Skeletal muscle tissue (tissue), 4 donors: ENCODE data around the gene ZC3H12C. TPM values are rescaled to one million over a fixed set of nuclear protein-coding genes. Genes with fewer than 3 reads are reported as not detected.

Source experiments
- H3K27ac ChIP-seq: one replicate; pipeline ENCODE4 v1.7.0; 2013; ENCODE audit warnings: mild to moderate bottlenecking, low read depth, low read length, inconsistent platforms
- H3K27me3 ChIP-seq, 3 donors: one replicate each; pipeline ENCODE4 v1.7.0; 2013; ENCODE audit warnings: low read length in 3 of 3; ENCODE audit not compliant: control insufficient read depth in 3 of 3, insufficient read depth in 3 of 3
- H3K36me3 ChIP-seq, 3 donors: one replicate each; pipeline ENCODE4 v1.7.0; 2013; ENCODE audit warnings: low read length in 3 of 3; ENCODE audit not compliant: control insufficient read depth in 3 of 3, insufficient read depth in 3 of 3
- H3K4me1 ChIP-seq, 3 donors: one replicate each; pipeline ENCODE4 v1.7.0; 2013; ENCODE audit warnings: low read length in 3 of 3, mild to moderate bottlenecking in 3 of 3; ENCODE audit not compliant: control insufficient read depth in 3 of 3, insufficient read depth in 3 of 3
- H3K4me3 ChIP-seq, 3 donors: one replicate each; pipeline ENCODE4 v1.7.0; 2013; ENCODE audit warnings: low read length in 3 of 3
- H3K9ac ChIP-seq, 3 donors: one replicate each; pipeline ENCODE4 v1.7.0; 2013; ENCODE audit warnings: low read length in 3 of 3, mild to moderate bottlenecking in 3 of 3, moderate library complexity in 2 of 3, low read depth in 1 of 3
- H3K9me3 ChIP-seq, 3 donors: one replicate each; pipeline ENCODE4 v1.7.0; 2013; ENCODE audit warnings: low read length in 3 of 3; ENCODE audit not compliant: control insufficient read depth in 3 of 3
- total RNA-seq: library from RNA; depleted of rRNA; stranded (reverse); fragments of >200 nt; gene quantifications from one replicate; pipeline ENCODE4 v1.2.3, GENCODE V29; 2014
- donor health status: Osteomylitis.

Gene ZC3H12C
- 13.6 TPM for total RNA-seq

DNA sequence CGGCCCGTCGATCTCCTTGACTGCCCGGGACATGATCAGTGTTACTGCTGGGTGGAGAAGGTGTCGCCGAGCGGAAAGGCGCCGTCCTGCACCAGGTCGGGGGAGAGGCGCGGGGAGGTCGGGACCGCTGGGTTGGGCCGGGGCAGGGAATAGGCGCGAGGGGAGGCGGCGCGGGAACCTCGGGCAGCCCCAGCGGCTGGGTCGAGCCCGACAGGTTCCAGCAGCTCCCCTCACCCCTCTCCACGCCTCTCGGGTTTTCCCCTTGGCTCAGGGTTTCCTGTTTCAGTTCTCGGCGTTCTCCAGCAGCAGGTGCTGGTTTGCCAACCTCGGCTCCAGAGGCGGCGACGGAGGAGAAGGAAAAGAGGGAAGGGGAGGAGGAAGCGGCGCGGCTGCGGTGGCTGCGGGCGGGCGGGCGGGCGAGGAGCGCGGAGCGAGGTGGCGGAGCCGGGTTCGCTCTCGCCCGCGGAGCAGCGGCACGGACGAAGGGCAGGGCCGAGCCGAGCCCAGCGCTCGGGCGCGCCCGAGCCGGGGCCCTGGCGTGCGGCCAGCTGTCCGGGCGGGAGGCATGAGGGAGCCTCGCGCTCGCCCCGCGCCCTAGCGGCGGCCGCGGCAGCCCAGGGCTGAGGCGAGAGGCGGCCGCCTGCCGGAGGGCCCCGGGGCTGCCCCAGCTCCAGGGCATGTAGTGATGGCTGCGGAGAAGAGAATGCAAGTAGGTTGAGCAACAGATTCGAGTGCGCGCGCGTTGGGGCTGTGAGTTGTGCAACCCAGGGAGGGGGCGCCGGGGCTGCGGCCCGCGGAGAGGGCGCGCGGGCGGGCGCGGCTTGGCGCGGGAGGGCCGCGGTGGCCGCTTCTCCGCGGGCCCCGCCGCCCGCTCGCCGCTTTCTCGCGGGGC lies at the start of gene ZC3H12C:
Gene ZC3H12C (plus strand): TSS at position 878 of the 892 bp plus-strand sequence. CDS start 20 bp downstream, outside the sequence.
- H3K36me3 ChIP-seq, result no peaks in the 10 kb centered on the region
- H3K9me3 ChIP-seq, result no peaks in the 10 kb centered on the region
- no peaks in the 10 kb centered on the region for H3K27me3 ChIP-seq
- H3K27ac ChIP-seq, result peak within 1 kb of the TSS; percentile 86
- H3K9ac ChIP-seq, result peak within 1 kb of the TSS; percentile 84 to 91 (median 87)
- peak within 1 kb of the TSS; percentile 80 to 83 (median 81) for H3K4me3 ChIP-seq
- peaks cover 16 to 17% (median 17%) of the 10 kb centered on the region in 3 donors for H3K4me1 ChIP-seq

DNA sequence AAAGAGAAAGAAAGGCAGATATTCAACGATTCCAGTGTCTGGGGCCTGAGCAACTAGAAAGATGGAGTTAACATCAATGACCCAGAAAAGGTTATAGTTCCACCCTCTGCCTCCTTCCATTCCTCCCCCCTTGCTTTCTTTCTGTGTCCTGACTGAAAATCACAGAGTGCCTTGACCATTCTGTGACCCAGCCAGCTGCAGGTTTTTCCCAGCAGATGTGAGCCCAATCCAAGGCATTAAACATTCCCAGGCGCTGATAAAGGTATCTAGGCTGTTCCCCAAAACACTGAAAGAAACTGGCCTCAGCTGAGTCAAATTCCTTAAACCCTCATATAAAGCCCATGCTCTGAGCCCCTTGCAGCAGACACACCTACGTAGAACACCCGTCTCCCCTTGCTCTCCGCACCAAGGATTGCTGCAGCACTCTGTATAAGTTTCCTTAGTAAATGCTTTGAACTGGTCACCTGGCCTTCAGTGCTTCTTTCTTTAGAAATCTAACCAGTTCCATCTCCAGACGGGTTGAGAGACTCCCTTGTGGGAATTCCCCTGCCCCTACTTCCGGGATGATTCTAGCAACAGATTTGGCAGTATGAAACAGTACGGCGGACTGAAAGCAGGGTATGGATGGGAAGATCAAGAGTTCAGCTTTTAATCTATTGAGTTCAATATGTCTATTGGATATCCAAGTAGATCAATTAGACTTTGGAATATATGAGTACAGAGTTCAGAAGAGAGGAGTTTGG lies 48.8 kb upstream of the ZC3H12C start:
- Histone ChIP-seq H3K9me3 (no peaks in the 10 kb centered on the region), H3K27me3 (no peaks in the 10 kb centered on the region), H3K27ac (no peak overlapping the region), H3K4me1 (no peaks in the 10 kb centered on the region), H3K36me3 (no peaks in the 10 kb centered on the region), H3K9ac (no peak overlapping the region), H3K4me3 (no peak overlapping the region)

DNA sequence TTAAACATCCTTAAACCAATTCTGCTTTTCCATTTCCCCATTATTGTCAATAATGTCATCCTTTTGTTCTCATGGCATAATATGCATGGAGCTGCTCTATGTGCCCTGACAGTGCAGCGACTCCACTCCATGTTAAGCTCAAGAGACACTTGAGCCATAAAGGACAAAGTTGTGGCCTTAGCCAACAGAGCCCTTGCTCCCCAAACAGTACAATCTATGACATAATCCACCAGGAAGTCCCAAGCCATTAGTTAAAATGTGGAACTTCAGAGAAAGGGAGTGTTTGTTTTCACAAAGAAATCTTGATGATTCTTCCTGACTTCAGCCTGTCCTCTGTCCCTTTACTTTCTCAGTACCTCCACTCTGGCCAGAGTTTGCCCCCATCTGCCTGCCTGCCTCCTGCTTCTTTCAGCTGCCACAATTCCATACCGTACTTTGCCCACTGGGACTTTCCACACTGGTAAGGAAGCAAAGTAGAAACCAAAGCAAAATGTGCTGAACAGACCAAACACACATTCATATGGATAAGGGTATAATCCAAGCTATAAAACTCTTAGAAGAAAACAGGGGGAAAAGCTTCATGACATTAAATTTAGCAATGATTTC lies 46.3 kb upstream of the ZC3H12C start:
- no peaks in the 10 kb centered on the region for H3K9me3 ChIP-seq
- no peaks in the 10 kb centered on the region for H3K36me3 ChIP-seq
- H3K9ac ChIP-seq, result no peak overlapping the region
- H3K4me1 ChIP-seq, result no peaks in the 10 kb centered on the region
- H3K27ac ChIP-seq, result no peak overlapping the region
- H3K4me3 ChIP-seq, result no peak overlapping the region
- H3K27me3 ChIP-seq, result no peaks in the 10 kb centered on the region

DNA sequence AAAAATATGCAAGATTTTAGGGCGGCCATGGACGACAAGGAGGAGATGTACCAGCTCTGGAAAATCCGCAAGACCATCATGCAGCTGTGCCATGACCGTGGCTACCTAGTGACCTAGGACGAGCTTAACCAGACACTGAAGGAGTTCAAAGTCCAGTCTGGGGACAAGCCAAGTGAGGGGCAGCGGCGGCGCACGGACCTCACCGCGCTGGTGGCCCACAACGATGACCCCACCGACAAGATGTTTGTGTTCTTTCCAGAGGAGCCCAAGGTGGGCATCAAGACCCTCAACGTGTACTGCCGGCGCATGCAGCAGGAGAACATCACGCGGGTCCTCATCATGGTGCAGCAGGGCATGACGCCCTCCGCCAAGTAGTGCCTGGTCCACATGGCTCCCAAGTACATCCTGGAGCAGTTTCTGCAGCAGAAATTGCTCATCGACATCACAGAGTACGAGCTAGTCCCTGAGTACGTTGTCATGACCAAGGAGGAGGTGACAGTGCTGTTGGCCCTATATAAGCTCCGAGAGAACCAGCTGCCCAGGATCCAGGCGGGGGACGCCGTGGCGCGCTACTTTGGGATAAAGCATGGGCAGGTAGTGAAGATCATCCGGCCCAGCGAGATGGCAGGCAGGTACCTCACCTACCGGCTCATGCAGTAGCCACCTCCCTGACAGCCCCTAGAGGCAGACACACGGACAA lies 43.5 kb upstream of the ZC3H12C start:
- H3K9ac ChIP-seq, result no peak overlapping the region
- no peaks in the 10 kb centered on the region for H3K4me1 ChIP-seq
- no peaks in the 10 kb centered on the region for H3K9me3 ChIP-seq
- H3K27me3 ChIP-seq, result no peaks in the 10 kb centered on the region
- H3K4me3 ChIP-seq, result no peak overlapping the region
- H3K36me3 ChIP-seq, result no peaks in the 10 kb centered on the region
- no peak overlapping the region for H3K27ac ChIP-seq

- H3K36me3 ChIP-seq, result no peaks in the 10 kb centered on the region
- no peak overlapping the region for H3K4me3 ChIP-seq
- H3K27me3 ChIP-seq, result no peaks in the 10 kb centered on the region
- no peak overlapping the region for H3K9ac ChIP-seq
- no peaks in the 10 kb centered on the region for H3K4me1 ChIP-seq
- no peak overlapping the region for H3K27ac ChIP-seq
- H3K9me3 ChIP-seq, result no peaks in the 10 kb centered on the region
Measured at GRCh38 chr11:110050201-110050506, 43.0 kb upstream of the ZC3H12C start.

GRCh38 chr11:110053848-110054414 lies 39.3 kb upstream of the ZC3H12C start:
- Histone ChIP-seq H3K4me1 (no peaks in the 10 kb centered on the region), H3K27me3 (no peaks in the 10 kb centered on the region), H3K4me3 (no peak overlapping the region), H3K27ac (no peak overlapping the region), H3K9ac (no peak overlapping the region), H3K9me3 (no peaks in the 10 kb centered on the region), H3K36me3 (no peaks in the 10 kb centered on the region)

DNA sequence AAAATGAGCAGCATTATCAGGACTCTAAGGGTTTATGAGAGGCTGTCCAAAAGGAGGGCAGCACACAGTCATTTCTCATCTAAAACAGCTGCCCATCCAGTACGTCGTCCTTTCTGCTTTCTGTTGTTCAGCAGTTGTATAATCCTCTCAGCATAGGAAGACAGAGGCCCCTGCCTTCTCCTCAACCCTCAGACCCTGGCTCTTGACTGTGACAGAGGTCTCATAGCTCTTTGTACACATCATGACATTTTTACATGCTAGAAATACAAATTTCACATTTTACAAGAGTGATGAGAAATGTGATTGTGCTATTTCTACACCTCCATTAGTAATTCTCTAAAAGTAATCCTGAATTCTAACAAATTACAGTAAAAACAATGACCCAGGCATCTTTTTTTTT lies 36.2 kb upstream of the ZC3H12C start:
- Histone ChIP-seq H3K27ac (no peak overlapping the region), H3K4me1 (no peaks in the 10 kb centered on the region), H3K9ac (no peak overlapping the region), H3K27me3 (no peaks in the 10 kb centered on the region), H3K9me3 (no peaks in the 10 kb centered on the region), H3K36me3 (no peaks in the 10 kb centered on the region), H3K4me3 (no peak overlapping the region)

GRCh38 chr11:110059706-110060463 lies 33.3 kb upstream of the ZC3H12C start:
- Histone ChIP-seq H3K4me3 (no peak overlapping the region), H3K9ac (no peak overlapping the region), H3K9me3 (no peaks in the 10 kb centered on the region), H3K27ac (no peak overlapping the region), H3K36me3 (no peaks in the 10 kb centered on the region), H3K4me1 (no peaks in the 10 kb centered on the region), H3K27me3 (no peaks in the 10 kb centered on the region)

GRCh38 chr11:110061296-110061695 lies 31.9 kb upstream of the ZC3H12C start:
- H3K27me3 ChIP-seq, result no peaks in the 10 kb centered on the region
- H3K9me3 ChIP-seq, result no peaks in the 10 kb centered on the region
- H3K4me1 ChIP-seq, result no peaks in the 10 kb centered on the region
- no peaks in the 10 kb centered on the region for H3K36me3 ChIP-seq
- no peak overlapping the region for H3K27ac ChIP-seq
- no peak overlapping the region for H3K4me3 ChIP-seq
- H3K9ac ChIP-seq, result no peak overlapping the region
